ENCODE results near the gene CSMD2. TPM values are rescaled to one million over a fixed set of nuclear protein-coding genes. Genes with fewer than 3 reads are reported as not detected.

Gene CSMD2
- polyA plus RNA-seq, 12 donors: 0.51 to 3.3 (median 0.85) TPM; not detected in 2

DNA sequence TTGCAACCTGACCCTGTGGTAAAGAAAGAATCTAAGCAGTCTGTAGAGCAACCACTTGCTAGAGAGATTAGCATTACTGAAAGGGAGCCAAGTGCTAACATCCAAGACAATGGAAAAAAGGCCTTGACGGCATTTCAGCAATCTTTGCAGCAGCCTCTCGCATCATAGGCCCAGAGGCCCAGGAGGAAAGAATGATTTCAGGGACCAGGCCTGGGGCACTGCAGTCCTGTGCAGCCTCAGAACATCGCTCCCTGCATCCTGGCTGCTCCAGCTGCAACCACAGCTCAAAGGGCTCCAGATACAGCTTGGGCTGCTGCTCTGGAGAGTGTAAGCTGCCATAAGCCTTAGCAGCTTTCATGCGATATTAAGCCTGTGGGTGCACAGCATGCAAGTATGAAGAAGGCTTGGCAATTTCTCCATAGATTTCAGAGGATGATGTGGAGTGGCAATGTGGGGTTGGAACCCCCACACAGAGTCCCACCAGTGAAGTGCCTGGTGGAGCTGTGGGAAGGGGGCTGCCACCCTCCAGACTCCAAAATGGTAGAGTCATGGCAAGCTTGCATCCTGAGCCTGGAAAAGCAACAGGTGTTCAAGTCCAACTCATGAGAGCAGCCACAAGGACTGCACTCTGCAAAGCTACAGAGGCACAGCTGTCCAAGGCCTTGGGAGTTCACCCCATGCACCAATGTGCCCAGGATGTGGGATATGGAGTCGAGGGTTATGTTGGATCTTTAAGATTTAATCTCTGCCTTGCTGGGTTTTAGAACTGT, 411.8 kb downstream of the CSMD2 start:
- DNase-seq: no peak

GRCh38 chr1:33745942-33746341, 419.1 kb downstream of the CSMD2 start:
- DNase-seq: no peak

GRCh38 chr1:33743221-33743998, 421.6 kb downstream of the CSMD2 start:
- DNase-seq: no peak

DNA sequence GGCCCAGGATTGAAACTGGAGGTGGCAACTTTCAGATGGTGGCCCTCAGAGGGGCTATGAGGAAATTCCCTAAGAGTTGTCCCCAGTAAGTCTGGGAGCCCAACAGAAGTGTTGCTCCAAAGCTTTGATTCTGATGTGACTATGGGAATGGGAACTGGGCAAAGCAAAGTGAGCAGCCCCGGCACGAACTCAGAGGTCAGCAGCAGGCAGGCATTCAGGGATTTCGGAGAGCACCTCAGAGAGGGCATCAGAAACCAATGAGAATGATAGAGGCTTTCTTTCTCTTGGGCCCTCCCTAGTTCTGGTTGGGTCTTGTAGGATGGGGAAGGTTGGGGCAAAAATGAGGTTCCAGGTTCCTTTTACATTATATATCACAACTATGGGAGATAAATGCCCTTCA, 422.4 kb downstream of the CSMD2 start:
- no peak for DNase-seq

- no peak for DNase-seq
These were observed 423.3 kb downstream of the CSMD2 start for GRCh38 chr1:33741749-33742148.

DNA sequence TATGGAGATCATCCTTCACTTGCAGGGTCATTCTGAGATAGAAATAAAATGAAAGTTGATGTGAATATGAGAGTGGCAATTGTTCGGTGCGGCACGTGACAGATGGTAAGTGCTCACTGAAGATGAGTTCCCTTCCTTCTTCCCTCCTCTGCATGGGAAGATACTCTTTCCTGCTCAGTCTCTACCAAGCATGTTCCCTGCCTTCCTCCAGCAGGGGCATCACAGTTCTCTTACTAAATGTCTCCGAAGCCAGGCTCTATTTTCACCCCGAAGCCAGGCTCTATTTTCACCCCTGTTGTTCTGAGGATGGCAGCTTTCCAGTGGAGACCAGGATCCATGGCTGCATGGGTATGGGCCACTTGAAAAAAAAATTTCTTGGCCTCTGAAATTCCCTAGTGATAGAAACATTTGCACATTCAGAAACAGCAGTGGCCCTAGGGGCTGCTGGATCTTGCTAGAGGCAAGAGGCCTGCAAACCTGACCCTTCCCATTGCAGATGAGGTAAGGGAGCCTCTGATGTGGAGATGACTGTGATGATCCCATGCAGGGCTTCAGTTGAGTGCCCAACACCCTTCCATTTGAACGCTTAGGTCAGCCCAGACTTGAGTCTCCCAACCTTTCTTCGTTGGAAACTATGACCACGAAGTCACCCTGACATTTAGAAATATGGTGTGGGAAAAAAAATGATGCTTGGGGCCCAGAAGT, 424.8 kb downstream of the CSMD2 start:
- DNase-seq: no peak

DNA sequence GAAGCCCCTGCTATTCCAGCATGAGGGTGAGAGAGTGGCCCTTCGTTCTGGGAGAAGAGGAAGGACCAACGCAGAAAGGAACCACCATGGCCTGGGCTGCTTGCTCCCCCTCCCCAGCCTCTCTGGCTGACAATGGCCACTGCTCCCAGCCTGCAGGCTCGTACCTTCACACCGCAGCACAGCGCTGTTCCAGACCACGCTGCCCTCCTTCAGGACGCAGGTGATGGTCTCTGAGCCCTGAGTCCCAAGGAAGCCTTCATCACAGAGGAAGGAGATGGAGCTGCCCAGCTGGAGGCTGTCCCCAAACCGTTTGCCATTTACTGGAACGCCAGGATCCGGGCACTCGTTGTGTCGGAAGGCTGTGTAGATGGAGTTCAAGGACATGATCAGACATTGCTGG, 426.1 kb downstream of the CSMD2 start:
- DNase-seq: no peak

GRCh38 chr1:33738536-33738935, 426.5 kb downstream of the CSMD2 start:
- no peak for DNase-seq

DNA sequence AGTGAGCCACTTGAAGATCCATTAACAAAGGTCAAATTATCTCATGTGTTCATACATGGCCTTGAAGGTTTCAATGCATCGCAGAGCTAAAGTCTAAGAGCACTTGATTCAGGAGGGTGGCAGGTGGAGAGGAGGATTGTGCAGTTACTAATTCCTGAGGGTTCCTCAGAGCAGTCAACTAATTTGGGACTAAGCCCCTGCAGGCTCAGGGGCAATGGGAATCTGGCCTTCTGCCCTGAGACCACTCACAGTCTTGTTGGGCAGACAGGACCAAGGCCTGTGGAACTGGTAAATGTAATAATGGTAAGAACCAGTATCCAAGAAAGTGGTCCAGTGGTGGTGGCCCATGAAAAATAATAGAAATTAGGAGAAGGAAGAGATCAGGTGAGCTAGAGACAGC, 428.5 kb downstream of the CSMD2 start:
- DNase-seq: no peak

GRCh38 chr1:33735624-33736023, 429.4 kb downstream of the CSMD2 start:
- no peak for DNase-seq

- DNase-seq: no peak
These were observed 437.7 kb downstream of the CSMD2 start for GRCh38 chr1:33727310-33727709.

DNA sequence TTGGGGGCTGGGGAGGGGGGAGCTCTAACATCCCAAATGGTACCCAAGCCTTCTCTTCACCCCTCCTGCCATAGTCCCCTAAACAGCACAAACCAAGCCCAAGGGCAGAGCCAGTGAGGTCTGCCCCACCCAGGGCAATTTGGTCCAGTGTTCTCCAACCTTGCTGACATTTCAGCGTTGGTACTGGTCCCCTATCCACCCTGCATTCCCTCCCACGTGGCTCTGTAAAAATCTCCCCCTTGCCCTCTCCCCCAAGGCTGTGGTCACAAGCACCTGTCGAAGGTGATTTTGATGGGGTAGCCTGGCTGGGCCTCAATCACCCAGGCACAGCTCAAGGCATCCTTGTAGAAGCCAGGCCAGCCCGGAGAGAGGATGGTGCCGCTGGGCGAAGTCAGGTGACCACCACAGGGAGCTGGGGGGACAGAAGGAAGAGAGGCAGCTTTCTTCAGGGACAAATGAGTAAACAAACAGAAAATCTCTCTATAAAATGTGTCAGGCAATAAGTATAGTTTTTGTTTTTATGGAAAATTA, 438.7 kb downstream of the CSMD2 start:
- no peak for DNase-seq

DNA sequence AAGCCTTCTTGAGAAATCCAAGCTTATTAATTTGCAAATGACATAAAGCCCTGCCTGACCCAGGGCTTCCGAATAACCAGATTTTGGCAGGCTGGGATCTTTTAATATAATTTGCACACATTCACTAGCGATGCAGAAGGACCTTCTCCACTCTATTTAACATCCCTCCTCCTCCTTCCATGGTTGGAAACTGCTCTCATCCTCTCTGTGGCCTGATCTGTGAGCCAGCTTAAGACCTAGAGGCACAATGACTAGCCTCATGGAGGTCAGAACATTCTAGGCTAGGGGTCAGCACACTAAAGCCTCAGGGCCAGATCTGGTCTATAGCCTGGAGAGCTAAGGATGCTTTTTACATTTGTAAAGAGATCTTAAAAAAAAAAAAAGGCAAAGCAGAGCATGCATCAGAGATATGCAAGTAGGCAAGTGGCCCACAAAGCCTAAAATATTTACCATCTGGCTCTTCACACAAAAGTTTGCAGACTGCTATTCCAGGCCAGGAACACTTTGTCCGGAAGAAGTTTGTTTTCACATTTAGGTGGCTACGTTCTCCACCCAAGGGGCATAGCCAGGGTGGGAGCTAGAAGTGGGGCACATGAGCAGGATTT, 439.4 kb downstream of the CSMD2 start:
- DNase-seq: no peak

DNA sequence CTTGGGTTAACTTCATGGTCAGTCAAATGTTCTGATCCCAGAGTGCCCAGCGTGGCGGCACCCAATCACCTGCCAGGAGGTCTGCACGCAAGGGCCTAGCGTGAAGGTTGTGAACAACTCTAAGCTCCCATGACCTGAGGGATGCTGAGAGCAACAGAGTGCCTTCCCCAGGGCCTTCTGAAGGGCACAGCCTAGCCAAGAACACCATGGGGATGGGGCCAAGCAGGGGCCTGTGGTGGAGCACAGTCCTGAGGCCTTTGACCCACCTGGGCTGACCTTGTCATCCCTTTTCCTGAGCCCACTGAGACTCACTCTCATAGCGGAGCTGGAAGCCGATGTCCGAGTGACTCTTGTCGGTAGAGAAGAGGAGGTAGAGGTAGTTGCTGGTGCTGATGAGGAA, 440.0 kb downstream of the CSMD2 start:
- no peak for DNase-seq

DNA sequence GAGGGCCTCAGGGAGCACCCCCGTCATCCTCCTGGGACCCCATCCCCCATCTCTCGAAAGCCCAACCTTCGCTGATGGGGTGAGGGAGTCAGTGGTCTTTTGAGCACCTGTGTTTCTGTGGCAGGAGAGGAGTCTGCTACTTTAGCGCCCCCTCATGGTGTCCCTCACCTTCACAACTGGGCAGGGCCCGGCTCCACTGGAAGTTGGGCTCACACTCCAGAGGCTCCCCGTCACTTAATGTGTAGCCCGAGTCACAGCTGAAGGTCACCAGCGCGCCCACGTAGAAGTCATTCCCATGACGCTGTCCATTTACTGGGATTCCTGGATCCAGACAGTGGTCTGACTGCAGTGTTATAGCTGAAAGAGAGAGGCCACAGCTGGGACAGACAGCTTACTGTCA, 440.7 kb downstream of the CSMD2 start:
- no peak for DNase-seq

GRCh38 chr1:33723251-33723650, 441.8 kb downstream of the CSMD2 start:
- DNase-seq: no peak

GRCh38 chr1:33721301-33721815, 443.7 kb downstream of the CSMD2 start:
- no peak for DNase-seq

DNA sequence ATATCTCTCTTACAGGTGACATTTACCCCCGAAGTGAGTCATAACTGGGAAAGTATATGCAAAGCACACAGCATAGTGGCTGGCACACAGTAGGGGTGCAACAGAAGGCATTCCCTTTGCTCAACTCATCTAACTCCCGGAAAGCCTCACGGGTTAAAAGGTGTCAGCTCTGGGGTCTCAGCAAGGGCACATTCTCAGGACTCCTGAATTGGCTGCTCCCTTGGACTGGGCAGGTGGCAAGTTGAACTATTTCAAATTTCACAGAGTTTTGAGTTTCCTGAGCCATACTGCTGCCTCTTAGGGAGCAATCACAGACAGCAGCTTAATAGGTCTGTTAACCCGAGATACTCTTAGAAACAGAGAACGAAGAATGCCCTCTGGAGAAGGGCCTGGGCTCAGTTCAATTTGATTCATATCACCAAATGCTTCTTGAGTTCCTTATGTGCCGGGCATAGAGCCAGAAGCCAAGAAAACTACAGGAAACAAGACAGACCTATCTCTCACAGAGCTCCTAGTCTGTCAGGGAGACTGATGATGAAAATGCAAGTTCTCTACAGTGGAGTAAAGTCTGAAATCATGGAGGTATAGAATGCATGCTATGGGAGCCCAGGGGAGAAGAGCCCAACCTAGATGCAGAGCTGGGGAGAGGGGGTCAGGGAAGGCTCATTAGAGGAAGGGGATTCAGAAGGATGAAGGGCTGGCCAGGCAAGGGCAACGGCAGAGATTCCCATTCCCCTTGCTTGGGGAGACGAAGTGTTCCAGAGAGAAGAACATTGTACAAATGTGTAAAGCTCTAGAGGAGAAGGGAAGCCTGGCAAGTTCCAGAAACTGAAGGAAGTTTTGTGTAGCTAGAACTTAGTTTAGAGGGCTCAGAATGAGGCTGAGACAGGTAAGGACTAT, 445.0 kb downstream of the CSMD2 start:
- DNase-seq: no peak

DNA sequence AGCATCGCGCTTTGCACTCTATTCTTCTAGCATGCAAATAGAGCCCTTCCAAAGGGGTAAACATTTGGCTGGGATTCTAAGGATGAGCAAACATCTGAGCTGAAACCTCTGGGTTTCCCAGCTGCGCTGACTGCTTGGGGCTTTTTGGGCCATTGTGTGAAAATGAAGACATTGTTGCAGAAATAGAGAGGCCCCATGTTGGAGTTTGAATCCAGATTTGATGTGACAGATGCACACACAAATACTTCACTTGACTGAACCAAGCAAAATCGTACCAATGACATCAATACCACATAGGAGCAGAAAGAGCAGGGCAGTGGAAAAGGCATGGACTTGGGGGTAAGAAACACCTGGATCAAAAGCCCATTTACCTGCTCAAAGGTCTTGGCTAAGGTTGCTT, 445.7 kb downstream of the CSMD2 start:
- no peak for DNase-seq

- no peak for DNase-seq
These were observed 446.8 kb downstream of the CSMD2 start for GRCh38 chr1:33718186-33718585.
